GM18511 (cell line): ENCODE data around the gene KCNQ1OT1.

Experiments used
- ATAC-seq: cut with Tn5 transposase; IDR thresholded peaks from one replicate; pipeline ENCODE4 v1.9.1; 2021; ENCODE audit warnings: mild to moderate bottlenecking, moderate library complexity; ENCODE audit not compliant: unreplicated experiment

KCNQ1OT1 gene

GRCh38 chr11:2737226-2737590 lies 37.4 kb upstream of the KCNQ1OT1 start:
- ATAC-seq: no peak

- no peak for ATAC-seq
Observed at GRCh38 chr11:2736577-2737225, 36.9 kb upstream of the KCNQ1OT1 start.

- ATAC-seq: no peak
Observed at GRCh38 chr11:2735053-2735589, 35.3 kb upstream of the KCNQ1OT1 start.

- no peak for ATAC-seq
Observed at GRCh38 chr11:2734181-2735052, 34.6 kb upstream of the KCNQ1OT1 start.

GRCh38 chr11:2732940-2733628 lies 33.3 kb upstream of the KCNQ1OT1 start:
- ATAC-seq: no peak

GRCh38 chr11:2732261-2732939 lies 32.6 kb upstream of the KCNQ1OT1 start:
- ATAC-seq: no peak

GRCh38 chr11:2731130-2732125 lies 31.6 kb upstream of the KCNQ1OT1 start:
- no peak for ATAC-seq

- ATAC-seq: no peak
Observed at GRCh38 chr11:2730272-2731129, 30.7 kb upstream of the KCNQ1OT1 start.

GRCh38 chr11:2729841-2730240 lies 30.0 kb upstream of the KCNQ1OT1 start:
- no peak for ATAC-seq

GRCh38 chr11:2728663-2729332 lies 29.0 kb upstream of the KCNQ1OT1 start:
- no peak for ATAC-seq

- no peak for ATAC-seq
Observed at GRCh38 chr11:2728128-2728662, 28.4 kb upstream of the KCNQ1OT1 start.

GRCh38 chr11:2726964-2727363 lies 27.2 kb upstream of the KCNQ1OT1 start:
- ATAC-seq: no peak

- no peak for ATAC-seq
Observed at GRCh38 chr11:2725368-2726300, 25.8 kb upstream of the KCNQ1OT1 start.

GRCh38 chr11:2724653-2725367 lies 25.0 kb upstream of the KCNQ1OT1 start:
- no peak for ATAC-seq

- ATAC-seq: no peak
Observed at GRCh38 chr11:2724104-2724503, 24.3 kb upstream of the KCNQ1OT1 start.

GRCh38 chr11:2722955-2723354 lies 23.2 kb upstream of the KCNQ1OT1 start:
- ATAC-seq: no peak
